SK-N-SH treated with all-trans-retinoic acid at 6 μM for 48 hours (cell line): ENCODE measurements around the gene STK32B.
"Not testable (repeated sequence)": the region's sequence is repeated elsewhere in the genome, so short reads cannot be mapped to it uniquely, and the experiment has no call there.

Source experiments
- ATAC-seq: fragments of 200-7000 bp; cut with Tn5 transposase; 3 replicates; pipeline ENCODE4 v1.9.1; 2020; ENCODE audit warnings: mild to moderate bottlenecking, moderate library complexity
- ARNTL ChIP-seq: fragments of 450-650 bp; formaldehyde crosslinking; IDR thresholded peaks from 2 replicates; pipeline ENCODE4 v1.5.0; 2020; ENCODE audit warnings: low read depth, mild to moderate bottlenecking, moderate library complexity, borderline replicate concordance
- BACH2 ChIP-seq: fragments of 250-450 bp; sonication (Bioruptor Pico); IDR thresholded peaks from 2 replicates; pipeline ENCODE4 v1.9.0; 2021; ENCODE audit warnings: mild to moderate bottlenecking, borderline replicate concordance
- CSDC2 ChIP-seq: fragments of 250-450 bp; sonication (Bioruptor Pico); IDR thresholded peaks from 2 replicates; pipeline ENCODE4 v1.5.0; 2020; ENCODE audit warnings: mild to moderate bottlenecking, moderate library complexity
- CSRNP3 ChIP-seq: fragments of 250-450 bp; sonication (Bioruptor Pico); IDR thresholded peaks from 2 replicates; pipeline ENCODE4 v1.5.1; 2021; ENCODE audit warnings: mild to moderate bottlenecking, moderate library complexity
- ESRRG ChIP-seq: fragments of 250-450 bp; sonication (Bioruptor Pico); IDR thresholded peaks from 2 replicates; pipeline ENCODE4 v1.6.1; 2021; ENCODE audit warnings: mild to moderate bottlenecking
- GLIS3 ChIP-seq: fragments of 250-450 bp; sonication (Bioruptor Pico); IDR thresholded peaks from 2 replicates; pipeline ENCODE4 v1.5.0; 2020; ENCODE audit warnings: mild to moderate bottlenecking, moderate library complexity
- ISL1 ChIP-seq: fragments of 250-450 bp; sonication (Bioruptor Pico); IDR thresholded peaks from 2 replicates; pipeline ENCODE4 v2.1.2; 2022; ENCODE audit warnings: mild to moderate bottlenecking, moderate library complexity
- OSR1 ChIP-seq: fragments of 250-450 bp; sonication (Bioruptor Pico); IDR thresholded peaks from 2 replicates; pipeline ENCODE4 v1.8.0; 2022; ENCODE audit warnings: moderate library complexity, mild to moderate bottlenecking, inconsistent platforms
- PATZ1 ChIP-seq: fragments of 250-450 bp; sonication (Bioruptor Pico); IDR thresholded peaks from 2 replicates; pipeline ENCODE4 v1.8.0; 2020; ENCODE audit warnings: mild to moderate bottlenecking, moderate library complexity, borderline replicate concordance
- PPARA ChIP-seq: fragments of 250-450 bp; sonication (Bioruptor Pico); IDR thresholded peaks from 2 replicates; pipeline ENCODE4 v1.5.0; 2020; ENCODE audit warnings: mild to moderate bottlenecking, borderline replicate concordance
- RARB ChIP-seq: fragments of 250-450 bp; sonication (Bioruptor Pico); IDR thresholded peaks from 2 replicates; pipeline ENCODE4 v1.8.0; 2021; ENCODE audit warnings: mild to moderate bottlenecking, moderate library complexity
- SNAI2 ChIP-seq: fragments of 250-450 bp; sonication (Bioruptor Pico); IDR thresholded peaks from 2 replicates; pipeline ENCODE4 v1.5.0; 2020; ENCODE audit warnings: mild to moderate bottlenecking, moderate library complexity
- TCF4 ChIP-seq: fragments of 250-450 bp; sonication (Bioruptor Pico); IDR thresholded peaks from 2 replicates; pipeline ENCODE4 v1.8.0; 2021; ENCODE audit warnings: mild to moderate bottlenecking, moderate library complexity, borderline replicate concordance
- TOX ChIP-seq: fragments of 250-450 bp; sonication (Bioruptor Pico); IDR thresholded peaks from 2 replicates; pipeline ENCODE4 v1.8.0; 2021; ENCODE audit warnings: mild to moderate bottlenecking, moderate library complexity, borderline replicate concordance
- ZC3H10 ChIP-seq: fragments of 250-450 bp; sonication (Bioruptor Pico); IDR thresholded peaks from 2 replicates; pipeline ENCODE4 v1.5.1; 2021; ENCODE audit warnings: mild to moderate bottlenecking, moderate library complexity
- ZFP3 ChIP-seq: fragments of 250-450 bp; sonication (Bioruptor Pico); IDR thresholded peaks from 2 replicates; pipeline ENCODE4 v1.5.0; 2020; ENCODE audit warnings: mild to moderate bottlenecking, moderate library complexity
- ZFP30 ChIP-seq: fragments of 450-650 bp; formaldehyde crosslinking; IDR thresholded peaks from 2 replicates; pipeline ENCODE4 v1.5.0; 2022; ENCODE audit warnings: mild to moderate bottlenecking, moderate library complexity
- ZNF565 ChIP-seq: fragments of 450-650 bp; formaldehyde crosslinking; conservative IDR thresholded peaks from 2 replicates; pipeline ENCODE4 v1.5.0; 2020; ENCODE audit warnings: low read depth, mild to moderate bottlenecking, moderate library complexity
- ZNF70 ChIP-seq: fragments of 450-650 bp; formaldehyde crosslinking; IDR thresholded peaks from 2 replicates; pipeline ENCODE4 v1.5.0; 2020; ENCODE audit warnings: mild to moderate bottlenecking, moderate library complexity
- ZNF8 ChIP-seq: fragments of 450-650 bp; formaldehyde crosslinking; IDR thresholded peaks from 2 replicates; pipeline ENCODE4 v1.5.0; 2020; ENCODE audit warnings: mild to moderate bottlenecking, moderate library complexity
- TF ChIP-seq, protein P1 (sequence below): fragments of 250-450 bp; sonication (Bioruptor Pico); IDR thresholded peaks from 2 replicates; pipeline ENCODE4 v1.5.0; 2020; ENCODE audit warnings: mild to moderate bottlenecking, moderate library complexity
- TF ChIP-seq, protein P2 (sequence below): fragments of 250-450 bp; sonication (Bioruptor Pico); IDR thresholded peaks from 2 replicates; pipeline ENCODE4 v1.8.0; 2021; ENCODE audit warnings: low read depth, mild to moderate bottlenecking, moderate library complexity, borderline replicate concordance

STK32B gene

GRCh38 chr4:5237086-5237660, 185.9 kb downstream of the STK32B start:
- TF ChIP-seq ZFP30 (CRISPR knock-in tag) (no peak), ZNF565 (CRISPR knock-in tag) (no peak), RARB (CRISPR knock-in tag) (no peak), GLIS3 (CRISPR knock-in tag) (no peak), PATZ1 (CRISPR knock-in tag) (no peak), ZNF8 (CRISPR knock-in tag) (no peak), PPARA (no peak), ZNF70 (CRISPR knock-in tag) (no peak), TOX (CRISPR knock-in tag) (no peak), CSDC2 (CRISPR knock-in tag) (no peak), ESRRG (no peak), ZC3H10 (CRISPR knock-in tag) (no peak), ISL1 (CRISPR knock-in tag) (no peak), SNAI2 (CRISPR knock-in tag) (no peak)
- TF ChIP-seq, protein P1, sequence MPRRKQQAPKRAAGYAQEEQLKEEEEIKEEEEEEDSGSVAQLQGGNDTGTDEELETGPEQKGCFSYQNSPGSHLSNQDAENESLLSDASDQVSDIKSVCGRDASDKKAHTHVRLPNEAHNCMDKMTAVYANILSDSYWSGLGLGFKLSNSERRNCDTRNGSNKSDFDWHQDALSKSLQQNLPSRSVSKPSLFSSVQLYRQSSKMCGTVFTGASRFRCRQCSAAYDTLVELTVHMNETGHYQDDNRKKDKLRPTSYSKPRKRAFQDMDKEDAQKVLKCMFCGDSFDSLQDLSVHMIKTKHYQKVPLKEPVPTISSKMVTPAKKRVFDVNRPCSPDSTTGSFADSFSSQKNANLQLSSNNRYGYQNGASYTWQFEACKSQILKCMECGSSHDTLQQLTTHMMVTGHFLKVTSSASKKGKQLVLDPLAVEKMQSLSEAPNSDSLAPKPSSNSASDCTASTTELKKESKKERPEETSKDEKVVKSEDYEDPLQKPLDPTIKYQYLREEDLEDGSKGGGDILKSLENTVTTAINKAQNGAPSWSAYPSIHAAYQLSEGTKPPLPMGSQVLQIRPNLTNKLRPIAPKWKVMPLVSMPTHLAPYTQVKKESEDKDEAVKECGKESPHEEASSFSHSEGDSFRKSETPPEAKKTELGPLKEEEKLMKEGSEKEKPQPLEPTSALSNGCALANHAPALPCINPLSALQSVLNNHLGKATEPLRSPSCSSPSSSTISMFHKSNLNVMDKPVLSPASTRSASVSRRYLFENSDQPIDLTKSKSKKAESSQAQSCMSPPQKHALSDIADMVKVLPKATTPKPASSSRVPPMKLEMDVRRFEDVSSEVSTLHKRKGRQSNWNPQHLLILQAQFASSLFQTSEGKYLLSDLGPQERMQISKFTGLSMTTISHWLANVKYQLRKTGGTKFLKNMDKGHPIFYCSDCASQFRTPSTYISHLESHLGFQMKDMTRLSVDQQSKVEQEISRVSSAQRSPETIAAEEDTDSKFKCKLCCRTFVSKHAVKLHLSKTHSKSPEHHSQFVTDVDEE (CRISPR knock-in tag) = no peak
- TF ChIP-seq, protein P2, sequence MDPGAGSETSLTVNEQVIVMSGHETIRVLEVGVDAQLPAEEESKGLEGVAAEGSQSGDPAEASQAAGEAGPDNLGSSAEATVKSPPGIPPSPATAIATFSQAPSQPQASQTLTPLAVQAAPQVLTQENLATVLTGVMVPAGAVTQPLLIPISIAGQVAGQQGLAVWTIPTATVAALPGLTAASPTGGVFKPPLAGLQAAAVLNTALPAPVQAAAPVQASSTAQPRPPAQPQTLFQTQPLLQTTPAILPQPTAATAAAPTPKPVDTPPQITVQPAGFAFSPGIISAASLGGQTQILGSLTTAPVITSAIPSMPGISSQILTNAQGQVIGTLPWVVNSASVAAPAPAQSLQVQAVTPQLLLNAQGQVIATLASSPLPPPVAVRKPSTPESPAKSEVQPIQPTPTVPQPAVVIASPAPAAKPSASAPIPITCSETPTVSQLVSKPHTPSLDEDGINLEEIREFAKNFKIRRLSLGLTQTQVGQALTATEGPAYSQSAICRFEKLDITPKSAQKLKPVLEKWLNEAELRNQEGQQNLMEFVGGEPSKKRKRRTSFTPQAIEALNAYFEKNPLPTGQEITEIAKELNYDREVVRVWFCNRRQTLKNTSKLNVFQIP (CRISPR knock-in tag) = no peak
- ATAC-seq = no peak

DNA sequence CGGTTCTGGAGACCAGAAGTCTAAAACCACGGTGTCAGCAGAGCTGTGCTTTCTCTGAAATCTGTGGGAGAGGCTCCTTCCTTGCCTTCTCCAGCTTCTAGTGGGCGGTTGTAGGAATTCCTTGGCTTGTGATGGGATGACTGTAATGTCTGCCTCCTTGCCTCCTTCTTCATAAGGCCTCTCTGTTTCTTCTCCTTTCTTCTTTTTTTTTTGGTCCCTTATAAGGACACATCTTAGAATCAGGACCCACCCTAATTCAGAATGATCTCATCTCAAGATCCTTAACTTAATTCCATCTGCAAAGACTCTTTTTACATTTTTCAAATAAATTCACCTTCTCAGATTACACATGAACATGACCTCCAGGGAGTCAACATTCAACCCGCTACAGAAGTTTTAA, 186.9 kb downstream of the STK32B start:
- TF ChIP-seq CSDC2 (CRISPR knock-in tag) (no peak), ZNF565 (CRISPR knock-in tag) (no peak), TCF4 (CRISPR knock-in tag) (no peak), CSRNP3 (CRISPR knock-in tag) (no peak), SNAI2 (CRISPR knock-in tag) (no peak), ESRRG (no peak), OSR1 (CRISPR knock-in tag) (no peak), GLIS3 (CRISPR knock-in tag) (no peak), BACH2 (CRISPR knock-in tag) (no peak), ZC3H10 (CRISPR knock-in tag) (no peak), ZNF8 (CRISPR knock-in tag) (no peak), ARNTL (CRISPR knock-in tag) (no peak), ZFP3 (CRISPR knock-in tag) (no peak), PPARA (no peak), RARB (CRISPR knock-in tag) (no peak), TOX (CRISPR knock-in tag) (no peak), ISL1 (CRISPR knock-in tag) (no peak)
- TF ChIP-seq, protein P2 (CRISPR knock-in tag) = no peak
- TF ChIP-seq, protein P1 (CRISPR knock-in tag) = no peak
- ATAC-seq = no peak

DNA sequence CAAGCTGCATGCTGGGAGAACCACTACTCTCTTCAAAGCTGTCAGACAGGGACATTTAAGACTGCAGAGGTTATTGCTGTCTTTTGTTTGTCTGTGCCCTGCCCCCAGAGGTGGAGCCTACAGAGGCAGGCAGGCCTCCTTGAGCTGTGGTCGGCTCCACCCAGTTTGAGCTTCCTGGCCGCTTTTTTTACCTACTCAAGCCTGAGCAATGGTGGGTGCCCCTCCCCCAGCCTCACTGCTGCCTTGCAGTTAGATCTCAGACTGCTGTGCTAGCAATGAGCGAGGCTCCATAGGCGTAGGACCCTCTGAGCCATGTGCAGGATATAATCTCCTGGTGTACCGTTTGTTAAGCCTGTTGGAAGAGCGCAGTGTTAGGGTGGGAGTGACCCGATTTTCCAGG, 195.8 kb downstream of the STK32B start:
- not testable (repeated sequence) for ATAC-seq
